NCI-H2196 (cell line): ENCODE results near the gene POLDIP2.

Source experiments
- DNase-seq: peaks from one replicate; lab custom pipeline; 2025; ENCODE audit not compliant: unreplicated experiment; lab: John Stamatoyannopoulos, UW

Gene POLDIP2

DNA sequence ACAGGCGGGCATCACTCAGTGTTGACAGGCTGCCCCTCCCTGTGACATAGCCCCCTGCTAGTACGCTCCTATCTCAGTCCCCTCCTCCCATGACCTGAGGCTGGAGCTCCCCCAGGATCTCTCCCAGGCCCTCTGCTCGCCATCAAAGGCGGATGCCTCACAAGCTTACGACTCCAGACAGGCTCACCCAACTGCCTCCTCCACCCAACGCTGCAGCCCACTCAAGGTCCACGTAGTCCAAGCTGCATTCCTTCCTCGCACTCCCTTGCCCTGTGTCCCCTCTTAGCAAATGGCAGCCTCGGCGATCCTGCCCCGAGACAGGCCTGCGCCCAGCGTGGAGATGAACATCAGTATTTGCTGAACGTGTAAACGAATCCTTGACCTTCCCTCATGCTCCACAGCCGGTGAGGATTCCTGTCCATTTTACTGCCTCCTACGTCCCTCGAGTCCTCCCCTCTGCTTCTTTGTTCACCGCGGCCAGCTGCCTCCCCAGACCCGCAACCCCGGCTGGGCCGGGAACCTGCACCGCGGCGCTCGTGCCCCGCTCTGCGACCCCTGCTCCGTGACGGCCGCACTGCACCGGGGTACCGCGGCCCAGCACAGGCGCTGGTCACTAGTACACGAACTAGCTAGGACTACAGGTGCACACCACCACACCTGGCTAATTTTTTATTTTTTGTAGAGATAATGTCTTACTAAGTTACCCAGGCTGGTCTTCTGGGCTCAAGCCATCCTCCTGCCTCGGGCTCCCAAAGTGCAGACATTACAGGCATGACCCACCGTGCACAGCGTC, 39.2 kb downstream of the POLDIP2 start:
- DNase-seq: no peak

DNA sequence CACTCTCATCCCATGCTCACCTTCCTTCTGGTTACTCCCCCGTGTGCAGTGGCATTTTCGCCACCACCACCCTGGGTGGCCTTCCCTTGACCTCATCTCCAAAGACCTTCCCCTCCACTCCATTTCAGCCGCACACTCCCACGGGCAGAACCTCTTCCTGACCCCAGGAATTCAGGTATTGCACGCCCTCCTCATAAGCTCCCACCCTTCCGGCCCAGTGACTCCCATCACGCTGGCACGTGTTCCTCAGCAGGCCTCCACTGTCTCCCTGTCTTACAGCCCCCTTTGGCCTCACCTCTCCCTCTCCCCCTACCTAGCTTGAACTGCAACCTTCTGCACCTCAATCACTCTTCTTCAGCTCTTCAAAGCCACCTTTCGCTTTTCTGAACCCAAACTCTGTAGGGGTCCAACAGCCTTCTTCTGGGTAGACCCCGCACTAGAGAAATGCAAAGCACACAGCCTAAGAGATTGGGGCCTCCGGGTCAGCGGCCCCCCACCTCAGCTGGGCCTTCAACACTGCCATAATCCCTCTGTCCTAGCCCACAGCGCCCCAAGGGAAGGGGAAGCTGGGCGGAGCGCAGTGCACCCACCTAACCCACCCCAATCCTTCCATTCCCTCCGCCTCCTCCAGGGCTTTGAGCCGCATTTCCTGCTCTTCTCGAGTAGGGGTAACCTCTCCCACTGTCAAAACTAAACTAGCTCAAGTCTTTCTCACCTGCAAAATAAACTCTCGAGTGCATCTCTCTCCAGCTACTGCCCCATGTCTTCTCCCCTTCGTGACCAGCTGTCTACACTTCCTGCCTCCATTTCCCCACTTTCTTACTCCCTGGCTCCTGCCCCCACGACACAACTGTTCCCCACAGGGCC, 40.0 kb downstream of the POLDIP2 start:
- no peak for DNase-seq

GRCh38 chr17:28315846-28316705, 41.3 kb downstream of the POLDIP2 start:
- DNase-seq: no peak

- no peak for DNase-seq
These were observed 43.5 kb downstream of the POLDIP2 start for GRCh38 chr17:28313841-28314240.

GRCh38 chr17:28306954-28307401, 50.3 kb downstream of the POLDIP2 start:
- no peak for DNase-seq

GRCh38 chr17:28298449-28298848, 58.9 kb downstream of the POLDIP2 start:
- no peak for DNase-seq
